Measurements from ENCODE around the gene CRBN.

- no peak for TF ChIP-seq CTCF (conservative IDR thresholded peaks at IDR 0.05 in 1 of 2, IDR thresholded peaks at IDR 0.05 in 1 of 2; ENCODE audit: extremely low read depth in 1 of 2, insufficient read depth in 1 of 2, low read depth in 1 of 2, low read length in 2 of 2)
- TF ChIP-seq EZH2 (IDR thresholded peaks at IDR 0.05; ENCODE audit: borderline replicate concordance, low read length) = no peak
Measured at GRCh38 chr3:3177861-3178497, 1.5 kb downstream of the CRBN start.

Data from mammary epithelial cell (primary cell).